Activated CD8-positive, alpha-beta T cell treated with anti-CD3 and anti-CD28 coated beads for 36 hours (primary cell): Measurements from ENCODE around the gene ING1. TPM values are rescaled to one million over a fixed set of nuclear protein-coding genes. Genes with fewer than 3 reads are reported as not detected.

Experiments
- ATAC-seq: fragments of 200-7000 bp; cut with Tn5 transposase; one replicate; pipeline ENCODE4 v1.10.0; 2021; ENCODE audit warnings: mild to moderate bottlenecking, moderate library complexity
- CTCF ChIA-PET: fragments of 350-600 bp; sonication (Branson Sonifier 250); formaldehyde crosslinking; loops from one replicate; lab custom pipeline; 2021; ENCODE audit warnings: antibody characterized with exemption; lab: Charles Lee
- POLR2A ChIA-PET: fragments of 350-600 bp; sonication (Branson Sonifier 250); formaldehyde crosslinking; loops from one replicate; lab custom pipeline; 2021; ENCODE audit warnings: antibody characterized with exemption; lab: Charles Lee
- DNase-seq: peaks from one replicate; pipeline ENCODE4 v3.0.0-alpha.2; 2020
- H3K27ac Mint-ChIP-seq: one replicate; pipeline ENCODE4 v1.8.0; 2021; ENCODE audit warnings: mild to moderate bottlenecking, mixed read lengths
- H3K27me3 Mint-ChIP-seq: one replicate; pipeline ENCODE4 v1.8.0; 2021; ENCODE audit warnings: mixed read lengths
- H3K36me3 Mint-ChIP-seq: one replicate; pipeline ENCODE4 v1.8.0; 2021; ENCODE audit warnings: low read depth, mixed read lengths
- H3K4me1 Mint-ChIP-seq: one replicate; pipeline ENCODE4 v1.8.0; 2021; ENCODE audit warnings: low read depth, mixed read lengths
- H3K4me3 Mint-ChIP-seq: one replicate; pipeline ENCODE4 v1.8.0; 2021; ENCODE audit warnings: mild to moderate bottlenecking, moderate library complexity, mixed read lengths
- H3K9me3 Mint-ChIP-seq: one replicate; pipeline ENCODE4 v1.8.0; 2021; ENCODE audit warnings: mixed read lengths
- intact Hi-C: fragments of 100-400 bp; cut with micrococcal nuclease; formaldehyde crosslinking; loops from one replicate; pipeline ENCODE4 v1.10.0; 2022
- total RNA-seq, 2 experiments: library from RNA; stranded (reverse); gene quantifications; one replicate each; pipeline ENCODE4 v1.2.3, GENCODE V29; 2021
- TF ChIP-seq, protein P1 (sequence below): fragments of 200-600 bp; IDR thresholded peaks from one replicate; pipeline ENCODE4 v1.8.0; 2022; ENCODE audit warnings: antibody characterized with exemption, mild to moderate bottlenecking

The ING1 gene
- total RNA-seq, 2 experiments from 2014 or later, result 22.0 to 22.2 TPM

GRCh38 chr13:110702591-110703526 is 10.6 kb upstream of the ING1 start:
- intact Hi-C loops, result no loop called here
- peak overlapping the region; percentile 3 for H3K27ac Mint-ChIP-seq
- H3K27me3 Mint-ChIP-seq, result no peaks in the 10 kb centered on the region
- H3K9me3 Mint-ChIP-seq, result no peaks in the 10 kb centered on the region
- DNase-seq (no peak), ATAC-seq (no peak)
- no peak overlapping the region for H3K4me3 Mint-ChIP-seq
- H3K4me1 Mint-ChIP-seq, result peaks cover 46% of the 10 kb centered on the region
- POLR2A ChIA-PET, result interaction anchor here (0.9 to 2.9 kb wide), 5 partner anchors 9 to 15 kb away, joined by 3 to 10 read pairs (median 3); no protein-coding TSS in a partner anchor
- TF ChIP-seq, protein P1, sequence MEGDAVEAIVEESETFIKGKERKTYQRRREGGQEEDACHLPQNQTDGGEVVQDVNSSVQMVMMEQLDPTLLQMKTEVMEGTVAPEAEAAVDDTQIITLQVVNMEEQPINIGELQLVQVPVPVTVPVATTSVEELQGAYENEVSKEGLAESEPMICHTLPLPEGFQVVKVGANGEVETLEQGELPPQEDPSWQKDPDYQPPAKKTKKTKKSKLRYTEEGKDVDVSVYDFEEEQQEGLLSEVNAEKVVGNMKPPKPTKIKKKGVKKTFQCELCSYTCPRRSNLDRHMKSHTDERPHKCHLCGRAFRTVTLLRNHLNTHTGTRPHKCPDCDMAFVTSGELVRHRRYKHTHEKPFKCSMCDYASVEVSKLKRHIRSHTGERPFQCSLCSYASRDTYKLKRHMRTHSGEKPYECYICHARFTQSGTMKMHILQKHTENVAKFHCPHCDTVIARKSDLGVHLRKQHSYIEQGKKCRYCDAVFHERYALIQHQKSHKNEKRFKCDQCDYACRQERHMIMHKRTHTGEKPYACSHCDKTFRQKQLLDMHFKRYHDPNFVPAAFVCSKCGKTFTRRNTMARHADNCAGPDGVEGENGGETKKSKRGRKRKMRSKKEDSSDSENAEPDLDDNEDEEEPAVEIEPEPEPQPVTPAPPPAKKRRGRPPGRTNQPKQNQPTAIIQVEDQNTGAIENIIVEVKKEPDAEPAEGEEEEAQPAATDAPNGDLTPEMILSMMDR, result no peak
- peaks cover 42% of the 10 kb centered on the region for H3K36me3 Mint-ChIP-seq
- CTCF ChIA-PET, result interaction anchor here (2.6 to 2.7 kb wide), 2 partner anchors 19 to 21 kb away, joined by 6 to 8 read pairs; no protein-coding TSS in a partner anchor

DNA sequence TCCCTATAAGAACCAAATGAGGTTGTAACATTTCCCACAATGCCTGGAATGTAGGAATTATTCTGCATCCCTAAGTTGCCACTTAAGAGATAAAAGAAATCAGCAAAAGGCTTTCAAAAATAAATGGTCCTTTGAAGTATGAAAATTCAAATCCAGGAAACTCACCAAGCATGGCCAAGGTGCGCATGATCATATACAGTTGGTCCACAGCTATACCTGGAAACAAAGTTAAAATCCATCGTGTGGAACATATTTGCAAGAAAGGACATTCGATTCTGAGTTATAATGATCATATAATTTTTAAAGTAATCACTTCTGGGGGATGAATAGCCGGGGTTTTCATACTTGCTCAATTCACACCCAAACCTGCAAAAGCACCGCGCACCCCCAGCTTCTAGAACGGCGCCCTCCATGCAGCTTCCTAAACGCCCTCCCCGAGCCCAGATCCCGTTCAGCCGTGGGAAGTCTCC is 8.1 kb upstream of the ING1 start:
- intact Hi-C loops, result loop anchor here (5.0 kb wide), 1 partner anchor 88 kb away; the partner anchor contains the start of gene NAXD
- H3K4me3 Mint-ChIP-seq, result peak overlapping the region; percentile 90
- CTCF ChIA-PET, result interaction anchor here (0.8 to 1.0 kb wide), 3 partner anchors 13 to 66 kb away, joined by 3 to 4 read pairs (median 3); no protein-coding TSS in a partner anchor

DNA sequence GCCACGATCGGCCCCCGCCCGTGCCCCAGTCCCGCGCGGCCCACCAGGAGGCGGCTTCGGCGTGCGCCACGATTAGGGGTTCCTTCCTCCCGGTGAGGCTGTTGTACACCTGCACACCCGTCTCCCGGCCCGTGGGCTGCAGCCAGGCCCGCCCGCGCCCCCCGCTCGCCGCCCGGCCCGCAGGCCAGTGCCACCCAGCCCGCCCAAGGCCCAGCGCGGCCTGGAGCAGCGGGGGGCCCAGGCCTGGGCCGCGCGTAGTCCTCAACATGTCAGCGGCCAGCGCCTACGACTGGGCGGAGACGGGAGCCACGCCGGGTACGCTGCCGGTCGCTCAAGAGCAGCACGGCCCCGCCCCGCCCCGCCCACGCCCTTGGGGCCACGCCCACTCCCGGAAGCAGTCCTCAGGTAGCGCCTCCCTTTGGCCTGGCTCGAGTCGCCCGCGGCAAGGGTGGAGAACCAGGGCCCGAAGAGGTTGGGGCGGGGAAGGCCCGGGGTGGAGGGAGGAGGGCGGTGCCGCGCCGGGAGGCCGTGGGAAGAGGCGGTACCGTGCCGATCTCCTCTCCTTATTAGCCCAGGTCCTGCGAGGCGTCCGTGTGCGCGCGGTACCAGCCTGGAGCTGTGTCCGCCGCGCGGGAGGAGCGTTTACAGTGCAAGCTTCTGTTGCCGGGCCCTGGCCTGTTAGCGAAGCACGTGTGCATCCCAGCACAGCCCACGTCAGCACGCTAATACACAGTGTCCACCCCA is 7.5 kb upstream of the ING1 start, which contains the start of gene CARS2:
TSS of gene CARS2 (minus strand) at position 291 of the 744 bp plus-strand sequence. CDS start at position 268, 23 bp downstream.
- intact Hi-C loops, result loop anchor here (5.0 kb wide), 1 partner anchor 89 kb away; the partner anchor contains the start of gene NAXD
- peaks cover 20% of the 10 kb centered on the region for H3K36me3 Mint-ChIP-seq
- peak; percentile 95 for DNase-seq
- peak; percentile 96 for ATAC-seq
- H3K27ac Mint-ChIP-seq, result peak within 1 kb of the TSS; percentile 90
- ChIA-PET CTCF (interaction anchor here (0.8 to 0.9 kb wide), 2 partner anchors 61 to 65 kb away, joined by 3 to 4 read pairs; no protein-coding TSS in a partner anchor), POLR2A (interaction anchor here (0.6 to 1.9 kb wide), 8 partner anchors 9 to 208 kb away, joined by 3 to 6 read pairs (median 3); partner anchors contain the start of gene ING1)
- H3K27me3 Mint-ChIP-seq, result no peaks in the 10 kb centered on the region
- peak within 1 kb of the TSS; percentile 90 for H3K4me3 Mint-ChIP-seq
- peaks cover 30% of the 10 kb centered on the region for H3K4me1 Mint-ChIP-seq
- TF ChIP-seq, protein P1, result no peak
- no peaks in the 10 kb centered on the region for H3K9me3 Mint-ChIP-seq

More for the DNA sequence above, 8.1 kb upstream of the ING1 start:
- no peaks in the 10 kb centered on the region for H3K27me3 Mint-ChIP-seq
- H3K36me3 Mint-ChIP-seq, result peaks cover 23% of the 10 kb centered on the region
- TF ChIP-seq, protein P1, result no peak
- no peak for ATAC-seq
- H3K4me1 Mint-ChIP-seq, result peaks cover 31% of the 10 kb centered on the region
- no peak for DNase-seq
- H3K27ac Mint-ChIP-seq, result peak overlapping the region; percentile 90
- POLR2A ChIA-PET, result interaction anchor here (0.6 to 1.9 kb wide), 8 partner anchors 8 to 209 kb away, joined by 3 to 6 read pairs (median 3); partner anchors contain the start of gene ING1
- H3K9me3 Mint-ChIP-seq, result no peaks in the 10 kb centered on the region

GRCh38 chr13:110706570-110707372 is 6.7 kb upstream of the ING1 start:
- Mint-ChIP-seq H3K36me3 (peaks cover 16% of the 10 kb centered on the region), H3K4me3 (peak overlapping the region; percentile 90), H3K27me3 (no peaks in the 10 kb centered on the region), H3K27ac (peak overlapping the region; percentile 80), H3K4me1 (peaks cover 33% of the 10 kb centered on the region), H3K9me3 (no peaks in the 10 kb centered on the region)
- intact Hi-C loops, result loop anchor here (5.0 kb wide), 1 partner anchor 89 kb away; the partner anchor contains the start of gene NAXD
- ATAC-seq (no peak), DNase-seq (no peak)
- ChIA-PET POLR2A (interaction anchor here (1.0 to 1.9 kb wide), 2 partner anchors 8 to 10 kb away, joined by 4 to 6 read pairs; no protein-coding TSS in a partner anchor), CTCF (no interaction called here)
- TF ChIP-seq, protein P1, result no peak
